ENCODE results near the gene MUS81. TPM values are rescaled to one million over a fixed set of nuclear protein-coding genes. Genes with fewer than 3 reads are reported as not detected.

The MUS81 gene
- total RNA-seq, 1 experiment from 2014 or later: 74.6 TPM

GRCh38 chr11:65853246-65853979, 6.8 kb upstream of the MUS81 start:
- BruUV-seq (replicated peaks): no TSS peak
- TF ChIP-seq CTCF (IDR thresholded peaks at IDR 0.05; ENCODE audit: insufficient read depth in 1 of 2, low read depth in 1 of 2, low read length in 1 of 2, severe bottlenecking in 1 of 2, unreplicated experiment in 1 of 2): peak in 1 of 2 experiments; percentile 16
- no peaks in the 10 kb centered on the region for H3K9me3 Mint-ChIP-seq (ENCODE audit: unreplicated experiment)
- DNase-seq: no peak
- Histone ChIP-seq H3K36me3 (ENCODE audit: control insufficient read depth, insufficient read depth, low read length) (peaks cover 12% of the 10 kb centered on the region; the same call in 1 of the 2 replicates), H3K4me1 (peaks cover 25% of the 10 kb centered on the region), H3K4me3 (ENCODE audit: low read depth, low read length) (no peak overlapping the region), H3K9me3 (0 out of 2 replicates have a peak, but pooled peaks cover 3% of the 10 kb centered on the region), H3K27me3 (replicated peaks; ENCODE audit: control insufficient read depth, insufficient read depth, low read length) (no peaks in the 10 kb centered on the region)
- ChIA-PET CTCF (interaction anchor here (0.6 to 1.4 kb wide), 5 partner anchors 26 to 136 kb away, joined by 3 to 9 read pairs (median 6); partner anchors contain the start of gene FIBP), POLR2A (interaction anchor here (0.6 to 1.4 kb wide), 2 partner anchors 35 to 133 kb away, joined by 3 to 7 read pairs; partner anchors contain the start of genes FIBP and RNASEH2C)
- intact Hi-C loops (cut with micrococcal nuclease; ENCODE audit: unreplicated experiment): no loop called here
- peak overlapping the region; percentile 64 for H3K27ac Mint-ChIP-seq (ENCODE audit: unreplicated experiment)
- peaks cover 88% of the 10 kb centered on the region for H3K36me3 Mint-ChIP-seq (ENCODE audit: insufficient read depth, unreplicated experiment)
- no peaks in the 10 kb centered on the region for H3K27me3 Mint-ChIP-seq (ENCODE audit: insufficient read depth, unreplicated experiment)
- peak overlapping the region; percentile 68 for H3K4me3 Mint-ChIP-seq (ENCODE audit: unreplicated experiment)
- H3K4me1 Mint-ChIP-seq (ENCODE audit: low read depth, unreplicated experiment): peaks cover 39% of the 10 kb centered on the region

GRCh38 chr11:65854161-65854592, 6.1 kb upstream of the MUS81 start:
- intact Hi-C loops (cut with micrococcal nuclease; ENCODE audit: unreplicated experiment): no loop called here
- DNase-seq: peak; percentile 61 to 73
- POLR2A ChIA-PET: interaction anchor here (0.6 kb wide), 1 partner anchor 148 kb away, joined by 5 read pairs; the partner anchor contains the start of genes BANF1 and EIF1AD
- no peaks in the 10 kb centered on the region for H3K27me3 ChIP-seq (replicated peaks; ENCODE audit: control insufficient read depth, insufficient read depth, low read length)
- H3K27ac Mint-ChIP-seq (ENCODE audit: unreplicated experiment): peak overlapping the region; percentile 64
- H3K4me3 Mint-ChIP-seq (ENCODE audit: unreplicated experiment): peak overlapping the region; percentile 68
- H3K4me1 ChIP-seq: peaks cover 21% of the 10 kb centered on the region
- H3K36me3 ChIP-seq (ENCODE audit: control insufficient read depth, insufficient read depth, low read length): peaks cover 12% of the 10 kb centered on the region; the same call in 1 of the 2 replicates
- TF ChIP-seq CTCF (IDR thresholded peaks at IDR 0.05; ENCODE audit: insufficient read depth in 1 of 2, low read depth in 1 of 2, low read length in 1 of 2, severe bottlenecking in 1 of 2, unreplicated experiment in 1 of 2): no peak
- no peaks in the 10 kb centered on the region for H3K27me3 Mint-ChIP-seq (ENCODE audit: insufficient read depth, unreplicated experiment)
- BruUV-seq (replicated peaks): no TSS peak
- no peak overlapping the region for H3K4me3 ChIP-seq (ENCODE audit: low read depth, low read length)
- CTCF ChIA-PET: interaction anchor here (0.6 to 1.0 kb wide), 5 partner anchors 27 to 135 kb away, joined by 3 to 9 read pairs (median 7); partner anchors contain the start of gene FIBP
- no peaks in the 10 kb centered on the region for H3K9me3 Mint-ChIP-seq (ENCODE audit: unreplicated experiment)
- peaks cover 92% of the 10 kb centered on the region for H3K36me3 Mint-ChIP-seq (ENCODE audit: insufficient read depth, unreplicated experiment)
- H3K4me1 Mint-ChIP-seq (ENCODE audit: low read depth, unreplicated experiment): peaks cover 39% of the 10 kb centered on the region
- H3K9me3 ChIP-seq: 0 out of 2 replicates have a peak, but pooled peaks cover 3% of the 10 kb centered on the region
